ENCODE results near the gene FOXJ3. TPM values are rescaled to one million over a fixed set of nuclear protein-coding genes. Genes with fewer than 3 reads are reported as not detected.

Gene FOXJ3
- total RNA-seq, 1 experiment from 2014 or later, result 55.3 TPM

GRCh38 chr1:42332877-42333276 is 2.2 kb downstream of the FOXJ3 start:
- CTCF ChIA-PET, result interaction anchor here (0.9 kb wide), 1 partner anchor 247 kb away, joined by 5 read pairs; no protein-coding TSS in a partner anchor
- no peak for DNase-seq (ENCODE audit: low read depth, low spot score)
- intact Hi-C loops (cut with micrococcal nuclease; ENCODE audit: unreplicated experiment) (no loop called here), in situ Hi-C loops (cut with HindIII; ENCODE audit: low pct_unique_long_range_greater_than_20kb, low sequenced_read_pairs) (no loop called here)
- Histone ChIP-seq H3K36me3 (ENCODE audit: control insufficient read depth, insufficient read depth, low read length) (peaks cover 2% of the 10 kb centered on the region; the same call in 1 of the 2 replicates), H3K4me3 (ENCODE audit: low read depth in 2 of 2, low read length in 2 of 2) (peak overlapping the region in 1 of 2 experiments; percentile 85; a peak in 2 of 4 replicates), H3K9me3 (ENCODE audit: control insufficient read depth, insufficient read depth, low read depth, low read length) (no peaks in the 10 kb centered on the region), H3K4me1 (ENCODE audit: control insufficient read depth, insufficient read depth, low read length) (peaks cover 24% of the 10 kb centered on the region), H3K27me3 (ENCODE audit: control insufficient read depth, insufficient read depth, low read length) (no peaks in the 10 kb centered on the region), H3K27ac (ENCODE audit: low read length) (no peak overlapping the region; the same call in 1 of the 2 replicates)
- no peak for ATAC-seq
- no peak for TF ChIP-seq TCF7L2 (IDR thresholded peaks at IDR 0.05; ENCODE audit: low read depth, low read length)
- TF ChIP-seq SIN3A (IDR thresholded peaks at IDR 0.05; ENCODE audit: borderline replicate concordance, insufficient read depth, low read depth, low read length), result no peak
- no peak for TF ChIP-seq REST (IDR thresholded peaks at IDR 0.05; ENCODE audit: insufficient read depth in 1 of 2, low read depth in 2 of 2, low read length in 1 of 2)
- no peak for TF ChIP-seq POLR2AphosphoS5 (IDR thresholded peaks at IDR 0.05; ENCODE audit: low read depth, low read length)
- no peak for TF ChIP-seq CTCF (IDR thresholded peaks at IDR 0.05)
- no TSS peak for BruUV-seq (replicated peaks)
- POLR2A ChIA-PET, result no interaction called here

- CTCF ChIA-PET, result no interaction called here
- Histone ChIP-seq H3K4me3 (ENCODE audit: low read depth in 2 of 2, low read length in 2 of 2) (no peak overlapping the region), H3K4me1 (ENCODE audit: control insufficient read depth, insufficient read depth, low read length) (peaks cover 14% of the 10 kb centered on the region), H3K27me3 (ENCODE audit: control insufficient read depth, insufficient read depth, low read length) (no peaks in the 10 kb centered on the region), H3K27ac (ENCODE audit: low read length) (no peak overlapping the region), H3K36me3 (ENCODE audit: control insufficient read depth, insufficient read depth, low read length) (peaks cover 2% of the 10 kb centered on the region; the same call in 1 of the 2 replicates), H3K9me3 (ENCODE audit: control insufficient read depth, insufficient read depth, low read depth, low read length) (no peaks in the 10 kb centered on the region)
- DNase-seq (ENCODE audit: low read depth, low spot score), result no peak
- intact Hi-C loops (cut with micrococcal nuclease; ENCODE audit: unreplicated experiment), result no loop called here
- no peak for ATAC-seq
- BruUV-seq (replicated peaks), result no TSS peak
- in situ Hi-C loops (cut with HindIII; ENCODE audit: low pct_unique_long_range_greater_than_20kb, low sequenced_read_pairs), result no loop called here
- POLR2A ChIA-PET, result no interaction called here
- TF ChIP-seq CTCF (IDR thresholded peaks at IDR 0.05) (no peak), REST (IDR thresholded peaks at IDR 0.05; ENCODE audit: insufficient read depth in 1 of 2, low read depth in 2 of 2, low read length in 1 of 2) (no peak), SIN3A (IDR thresholded peaks at IDR 0.05; ENCODE audit: borderline replicate concordance, insufficient read depth, low read depth, low read length) (no peak), TCF7L2 (IDR thresholded peaks at IDR 0.05; ENCODE audit: low read depth, low read length) (no peak), POLR2AphosphoS5 (IDR thresholded peaks at IDR 0.05; ENCODE audit: low read depth, low read length) (no peak)
Observed at GRCh38 chr1:42330215-42330614, 4.8 kb downstream of the FOXJ3 start.
